DOHH2 (cell line): Measurements from ENCODE around the gene FNDC10.

Source experiments
- H3F3A ChIP-seq: fragments of 200-600 bp; sonication (generic), shearing (Covaris generic); 2 replicates; pipeline ENCODE4 v1.6.0; 2016; ENCODE audit warnings: antibody characterized with exemption, mild to moderate bottlenecking; ENCODE audit not compliant: control insufficient read depth, insufficient read depth
- H3K27ac ChIP-seq: fragments of 200-600 bp; sonication (generic); 2 replicates; pipeline ENCODE4 v1.5.1; 2014; ENCODE audit warnings: low read depth, mild to moderate bottlenecking, low read length, moderate library complexity
- H3K27me3 ChIP-seq: fragments of 200-600 bp; sonication (generic); 2 replicates; pipeline ENCODE4 v1.6.1; 2014; ENCODE audit warnings: mild to moderate bottlenecking, low read length, mixed read lengths; ENCODE audit not compliant: control insufficient read depth
- H3K36me3 ChIP-seq: fragments of 200-600 bp; sonication (generic); 2 replicates; pipeline ENCODE4 v1.6.1; 2014; ENCODE audit warnings: mild to moderate bottlenecking, low read length, moderate library complexity, mixed read lengths; ENCODE audit not compliant: control insufficient read depth
- H3K4me1 ChIP-seq: fragments of 200-600 bp; sonication (generic); 2 replicates; pipeline ENCODE4 v1.6.1; 2014; ENCODE audit warnings: mild to moderate bottlenecking, low read length, mixed read lengths; ENCODE audit not compliant: control insufficient read depth
- H3K4me2 ChIP-seq: fragments of 200-600 bp; sonication (generic); 2 replicates; pipeline ENCODE4 v1.6.0; 2014; ENCODE audit warnings: mild to moderate bottlenecking, low read length, moderate library complexity
- H3K4me3 ChIP-seq: fragments of 200-600 bp; sonication (generic); 2 replicates; pipeline ENCODE4 v1.5.1; 2014; ENCODE audit warnings: mild to moderate bottlenecking, low read length, mixed read lengths
- H3K79me2 ChIP-seq: fragments of 200-600 bp; sonication (generic); 2 replicates; pipeline ENCODE4 v1.6.1; 2014; ENCODE audit warnings: mild to moderate bottlenecking, low read length, mixed read lengths; ENCODE audit not compliant: control insufficient read depth
- H3K9me2 ChIP-seq: fragments of 200-600 bp; sonication (generic); replicated peaks from 2 replicates; pipeline ENCODE4 v1.6.1; 2014; ENCODE audit warnings: mild to moderate bottlenecking, low read length, mixed read lengths; ENCODE audit not compliant: control insufficient read depth
- H3K9me3 ChIP-seq: fragments of 200-600 bp; sonication (generic); 2 replicates; pipeline ENCODE4 v1.6.1; 2014; ENCODE audit warnings: antibody characterized with exemption, low read length, mixed read lengths; ENCODE audit not compliant: control insufficient read depth, insufficient read depth
- H4K20me1 ChIP-seq: fragments of 200-600 bp; sonication (generic); 2 replicates; pipeline ENCODE4 v1.6.0; 2014; ENCODE audit warnings: low read depth, mild to moderate bottlenecking, antibody characterized with exemption, low read length, moderate library complexity; ENCODE audit not compliant: control insufficient read depth, insufficient read depth
- EZH2phosphoT487 ChIP-seq: fragments of 200-600 bp; sonication (generic); IDR thresholded peaks from 2 replicates; pipeline ENCODE4 v1.6.1; 2017; ENCODE audit warnings: borderline replicate concordance, mild to moderate bottlenecking, antibody characterized with exemption, low read length, moderate library complexity, mixed read lengths
- TF ChIP-seq, protein P1 (sequence below): fragments of 200-600 bp; sonication (generic); IDR thresholded peaks from one replicate; pipeline ENCODE4 v1.5.1; 2014; ENCODE audit warnings: antibody characterized with exemption, mild to moderate bottlenecking, low read depth, low read length; ENCODE audit not compliant: poor library complexity, severe bottlenecking

FNDC10 gene

DNA sequence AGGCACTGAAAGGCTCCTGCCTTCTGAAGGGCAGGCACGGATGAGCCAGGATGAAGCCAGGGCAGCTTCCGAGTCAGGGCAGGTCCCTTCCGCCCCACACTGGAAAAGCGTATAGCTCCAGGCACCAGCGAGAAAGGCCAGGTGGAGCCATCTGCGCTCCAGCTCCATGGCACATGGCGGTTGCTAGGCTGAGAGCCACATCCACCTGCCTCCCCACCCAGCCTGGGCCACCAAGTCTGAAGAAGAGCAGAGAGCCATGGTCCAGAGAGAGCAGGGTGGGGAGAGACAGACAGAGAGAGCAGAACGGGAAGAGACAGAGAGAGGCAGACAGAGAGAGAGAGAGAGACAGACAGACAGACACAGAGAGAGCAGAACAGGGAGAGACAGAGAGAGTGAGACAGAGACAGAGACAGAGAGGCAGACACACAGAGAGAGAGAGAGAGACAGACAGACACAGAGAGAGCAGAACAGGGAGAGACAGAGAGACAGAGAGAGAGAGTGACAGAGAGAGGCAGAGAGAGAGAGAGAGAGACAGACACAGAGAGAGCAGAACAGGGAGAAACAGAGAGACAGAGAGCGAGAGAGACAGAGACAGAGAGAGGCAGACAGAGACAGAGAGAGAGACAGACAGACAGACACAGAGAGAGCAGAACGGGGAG is 5.2 kb downstream of the FNDC10 start:
- Histone ChIP-seq H4K20me1 (0 out of 2 replicates have a peak, but pooled peaks cover 3% of the 10 kb centered on the region), H3K27ac (no peak overlapping the region), H3K4me3 (no peak overlapping the region), H3K9me2 (no peaks in the 10 kb centered on the region), H3F3A (no peaks in the 10 kb centered on the region), H3K4me2 (no peak overlapping the region), H3K79me2 (no peaks in the 10 kb centered on the region), H3K4me1 (peaks cover 14% of the 10 kb centered on the region), H3K27me3 (peaks cover 24% of the 10 kb centered on the region), H3K36me3 (no peaks in the 10 kb centered on the region), H3K9me3 (no peaks in the 10 kb centered on the region)
- TF ChIP-seq EZH2phosphoT487: no peak
- TF ChIP-seq, protein P1, sequence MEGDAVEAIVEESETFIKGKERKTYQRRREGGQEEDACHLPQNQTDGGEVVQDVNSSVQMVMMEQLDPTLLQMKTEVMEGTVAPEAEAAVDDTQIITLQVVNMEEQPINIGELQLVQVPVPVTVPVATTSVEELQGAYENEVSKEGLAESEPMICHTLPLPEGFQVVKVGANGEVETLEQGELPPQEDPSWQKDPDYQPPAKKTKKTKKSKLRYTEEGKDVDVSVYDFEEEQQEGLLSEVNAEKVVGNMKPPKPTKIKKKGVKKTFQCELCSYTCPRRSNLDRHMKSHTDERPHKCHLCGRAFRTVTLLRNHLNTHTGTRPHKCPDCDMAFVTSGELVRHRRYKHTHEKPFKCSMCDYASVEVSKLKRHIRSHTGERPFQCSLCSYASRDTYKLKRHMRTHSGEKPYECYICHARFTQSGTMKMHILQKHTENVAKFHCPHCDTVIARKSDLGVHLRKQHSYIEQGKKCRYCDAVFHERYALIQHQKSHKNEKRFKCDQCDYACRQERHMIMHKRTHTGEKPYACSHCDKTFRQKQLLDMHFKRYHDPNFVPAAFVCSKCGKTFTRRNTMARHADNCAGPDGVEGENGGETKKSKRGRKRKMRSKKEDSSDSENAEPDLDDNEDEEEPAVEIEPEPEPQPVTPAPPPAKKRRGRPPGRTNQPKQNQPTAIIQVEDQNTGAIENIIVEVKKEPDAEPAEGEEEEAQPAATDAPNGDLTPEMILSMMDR: no peak

DNA sequence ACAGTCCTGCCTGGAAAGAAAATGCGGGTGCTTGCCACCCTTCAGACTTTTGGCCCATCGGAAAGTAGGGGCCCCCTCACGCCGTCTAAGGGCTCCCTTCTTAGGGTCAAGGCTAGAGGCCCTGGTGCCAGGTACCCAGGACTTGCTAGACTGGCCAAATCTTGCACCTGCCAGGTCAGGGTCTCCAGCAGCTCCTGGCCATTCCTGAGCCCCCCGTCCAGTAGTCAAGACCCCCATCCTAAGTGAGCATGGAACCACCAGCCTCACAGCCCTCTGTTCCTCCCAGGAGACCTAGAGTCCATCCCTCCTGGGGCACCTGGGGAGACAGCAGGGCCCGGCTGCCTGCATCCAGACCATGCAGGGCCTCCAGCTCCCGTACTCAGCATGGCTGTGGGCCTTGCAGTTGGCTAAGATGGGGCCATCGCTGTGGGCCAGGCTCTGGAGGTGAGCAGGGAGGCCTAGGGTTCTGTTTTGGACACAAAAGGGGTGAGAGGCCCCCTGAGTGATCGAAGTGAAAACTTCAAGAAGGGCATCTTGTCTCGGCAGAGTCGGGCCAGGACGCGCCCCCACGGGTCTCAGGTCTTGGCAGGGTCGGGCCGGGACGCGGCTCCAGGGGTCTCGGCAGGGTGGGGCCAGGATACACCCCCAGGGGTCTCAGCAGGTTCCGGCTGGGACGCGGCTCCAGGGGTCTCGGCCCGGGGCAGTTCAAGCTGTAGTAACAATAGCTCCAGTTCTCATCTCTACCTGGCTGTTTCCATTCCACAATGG is 5.9 kb downstream of the FNDC10 start:
- Histone ChIP-seq H3K79me2 (no peaks in the 10 kb centered on the region), H3K27me3 (peaks cover 21% of the 10 kb centered on the region), H3K4me2 (no peak overlapping the region), H3K36me3 (no peaks in the 10 kb centered on the region), H3K9me2 (no peaks in the 10 kb centered on the region), H3K9me3 (no peaks in the 10 kb centered on the region), H3K4me3 (no peak overlapping the region), H3K27ac (no peak overlapping the region), H3K4me1 (peaks cover 19% of the 10 kb centered on the region), H3F3A (no peaks in the 10 kb centered on the region), H4K20me1 (0 out of 2 replicates have a peak, but pooled peaks cover 3% of the 10 kb centered on the region)
- no peak for TF ChIP-seq EZH2phosphoT487
- TF ChIP-seq, protein P1: no peak

DNA sequence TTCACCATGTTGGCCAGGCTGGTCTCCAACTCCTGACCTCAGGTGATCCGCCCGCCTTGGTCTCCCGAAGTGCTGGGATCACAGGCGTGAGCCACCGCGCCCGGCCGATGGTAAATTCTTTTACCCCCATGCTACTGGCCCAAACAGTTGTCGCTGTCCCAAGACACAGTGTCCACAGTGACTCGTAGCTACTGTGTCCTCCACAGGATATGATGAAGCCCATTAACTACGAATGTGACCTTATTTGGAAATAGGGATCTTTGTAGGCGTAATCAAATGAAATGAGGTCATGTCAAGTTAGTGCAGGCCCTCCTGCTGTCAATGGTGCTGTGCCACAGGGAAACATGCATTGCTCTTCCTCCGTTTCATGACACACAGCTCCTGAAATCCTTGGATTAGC is 8.5 kb downstream of the FNDC10 start:
- Histone ChIP-seq H3K36me3 (no peaks in the 10 kb centered on the region), H3F3A (no peaks in the 10 kb centered on the region), H3K27me3 (peaks cover 6% of the 10 kb centered on the region), H3K9me3 (no peaks in the 10 kb centered on the region), H3K4me1 (peaks cover 11% of the 10 kb centered on the region), H3K4me2 (0 out of 2 replicates have a peak overlapping the region, but pooled peaks have one; percentile 19), H4K20me1 (no peaks in the 10 kb centered on the region), H3K4me3 (no peak overlapping the region), H3K79me2 (no peaks in the 10 kb centered on the region), H3K27ac (no peak overlapping the region), H3K9me2 (no peaks in the 10 kb centered on the region)
- TF ChIP-seq, protein P1: no peak
- no peak for TF ChIP-seq EZH2phosphoT487
